Sigmoid colon (tissue), 7 donors: ENCODE data around the gene GPR150. TPM values are rescaled to one million over a fixed set of nuclear protein-coding genes. Genes with fewer than 3 reads are reported as not detected.
A peak's percentile ranks its signal among the peaks of the same experiment; 100 is the strongest.

Experiments
- DNase-seq: peaks from one replicate; pipeline ENCODE4 v3.0.0-alpha.2; 2019
- H3K27ac ChIP-seq, 4 donors: fragments of 200-600 bp; sonication (generic); one replicate each; pipeline ENCODE4 v1.5.1; 2016 to 2019; ENCODE audit warnings: mild to moderate bottlenecking in 1 of 4
- H3K27me3 ChIP-seq, 3 donors: fragments of 200-600 bp; sonication (generic); one replicate each; pipeline ENCODE4 v1.5.1; 2019; ENCODE audit warnings: mild to moderate bottlenecking in 1 of 3
- H3K36me3 ChIP-seq, 4 donors: fragments of 200-600 bp; sonication (generic); one replicate each; pipeline ENCODE4 v1.5.1; 2016 to 2019
- H3K4me1 ChIP-seq, 4 donors: fragments of 200-600 bp; sonication (generic); one replicate each; pipeline ENCODE4 v1.5.1; 2017 to 2019
- H3K4me3 ChIP-seq, 4 donors: fragments of 200-600 bp; sonication (generic); one replicate each; pipeline ENCODE4 v1.5.1; 2017 to 2019; ENCODE audit warnings: mild to moderate bottlenecking in 2 of 4, moderate library complexity in 1 of 4
- H3K9me3 ChIP-seq, 4 donors: fragments of 200-600 bp in 3 of 4; sonication (generic) in 3 of 4; one replicate each; pipeline versions ENCODE4 v1.5.1 to v1.6.1; 2013 to 2019
- CTCF ChIP-seq, 4 experiments: fragments of 450-650 bp in 3 of 4; fragments of 200-600 bp in 1 of 4; IDR thresholded peaks; one replicate each; pipeline ENCODE4 v1.5.1; 2016 to 2019; ENCODE audit warnings: antibody characterized with exemption in 4 of 4, mild to moderate bottlenecking in 3 of 4, moderate library complexity in 2 of 4
- EP300 ChIP-seq, 4 donors: sonication (generic); formaldehyde crosslinking; IDR thresholded peaks; one replicate each; pipeline ENCODE4 v1.6.1; 2017; ENCODE audit warnings: antibody characterized with exemption in 4 of 4
- POLR2A ChIP-seq, 2 donors: fragments of 450-650 bp; IDR thresholded peaks; one replicate each; pipeline ENCODE4 v1.6.1; 2016; ENCODE audit warnings: antibody characterized with exemption in 2 of 2, mild to moderate bottlenecking in 2 of 2, moderate library complexity in 2 of 2
- POLR2AphosphoS5 ChIP-seq, 4 donors: sonication (generic); formaldehyde crosslinking; IDR thresholded peaks; one replicate each; pipeline ENCODE4 v1.6.1; 2017; ENCODE audit warnings: antibody characterized with exemption in 4 of 4
- WGBS, 2 donors: extraction: QIAGEN DNeasy Blood & Tissue Kit; methylation state at CpG; one replicate each; pipeline ENCODE4 v1.1.7; 2013; 5-methylcytosine and 5-hydroxymethylcytosine counted together
- intact Hi-C: fragments of 100-400 bp; cut with DNase I; formaldehyde crosslinking; loops from one replicate; pipeline ENCODE4 v1.15.1; 2023
- polyA plus RNA-seq, 3 donors: library from polyadenylated mRNA; stranded (reverse); fragments of 200-250 nt; gene quantifications; one replicate each; pipeline ENCODE4 v1.2.3, GENCODE V29; 2013
- total RNA-seq, 4 donors: library from RNA; depleted of rRNA; stranded (reverse); fragments of >200 nt; gene quantifications; one replicate each; pipeline ENCODE4 v1.1.0, GENCODE V29; 2016
- donor health status: healthy with polysubstance abuse.
- donor health status: Bipolar disorder and iron deficiency.
- donor health status: healthy.

The GPR150 gene
- total and polyA plus RNA-seq, 7 donors = 0.14 to 0.60 (median 0.36) TPM; not detected in 3

GRCh38 chr5:95613514-95613913 lies 6.4 kb upstream of the GPR150 start:
- H3K27me3 ChIP-seq = peaks cover 0 to 13% (median 0%) of the 10 kb centered on the region in 3 donors
- TF ChIP-seq EP300 (IDR thresholded peaks at IDR 0.05) = no peak
- TF ChIP-seq POLR2A (IDR thresholded peaks at IDR 0.05) = no peak
- no peak for TF ChIP-seq CTCF (IDR thresholded peaks at IDR 0.05)
- H3K4me1 ChIP-seq = no peaks in the 10 kb centered on the region
- DNase-seq = no peak
- no peaks in the 10 kb centered on the region for H3K36me3 ChIP-seq
- H3K27ac ChIP-seq = no peak overlapping the region
- WGBS, 2 donors = 92 to 95% methylated on average over 1 of the region's 1 CpG
- H3K4me3 ChIP-seq = no peak overlapping the region
- intact Hi-C loops = no loop called here
- no peaks in the 10 kb centered on the region for H3K9me3 ChIP-seq

DNA sequence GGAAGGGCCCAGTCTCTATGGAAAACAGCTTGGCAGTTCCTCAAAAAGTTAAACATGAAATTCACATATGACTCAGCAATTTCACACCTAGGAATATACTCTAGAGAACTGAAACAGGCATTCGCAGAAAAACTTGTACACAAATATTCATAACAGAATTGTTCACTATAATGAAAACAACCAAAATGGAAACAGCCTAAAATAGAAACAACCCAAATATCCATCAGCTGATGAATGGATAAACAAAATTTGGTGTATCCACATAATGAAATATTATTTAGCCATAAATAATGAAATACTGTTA lies 4.8 kb upstream of the GPR150 start:
- Histone ChIP-seq H3K4me3 (no peak overlapping the region), H3K27me3 (peaks cover 0 to 29% (median 0%) of the 10 kb centered on the region in 3 donors), H3K36me3 (no peaks in the 10 kb centered on the region), H3K4me1 (peaks cover 0 to 12% (median 9%) of the 10 kb centered on the region in 4 donors), H3K27ac (no peak overlapping the region), H3K9me3 (no peaks in the 10 kb centered on the region)
- intact Hi-C loops = no loop called here
- 84 to 86% methylated on average over 1 of the region's 1 CpG for WGBS, 2 donors
- TF ChIP-seq EP300 (IDR thresholded peaks at IDR 0.05) (no peak), CTCF (IDR thresholded peaks at IDR 0.05) (no peak), POLR2A (IDR thresholded peaks at IDR 0.05) (no peak), POLR2AphosphoS5 (IDR thresholded peaks at IDR 0.05) (no peak)
- DNase-seq = no peak

GRCh38 chr5:95617057-95617456 lies 2.8 kb upstream of the GPR150 start:
- no peaks in the 10 kb centered on the region for H3K36me3 ChIP-seq
- H3K9me3 ChIP-seq = no peaks in the 10 kb centered on the region
- TF ChIP-seq EP300 (IDR thresholded peaks at IDR 0.05) (no peak), POLR2AphosphoS5 (IDR thresholded peaks at IDR 0.05) (no peak)
- peaks cover 0 to 42% (median 5%) of the 10 kb centered on the region in 3 donors for H3K27me3 ChIP-seq
- no peak for DNase-seq
- no peak overlapping the region for H3K27ac ChIP-seq
- H3K4me3 ChIP-seq = no peak overlapping the region
- WGBS, 2 donors = 87 to 96% methylated on average over 5 of the region's 5 CpGs
- peaks cover 0 to 26% (median 21%) of the 10 kb centered on the region in 4 donors for H3K4me1 ChIP-seq
- intact Hi-C loops = no loop called here

- Histone ChIP-seq H3K4me1 (peaks cover 0 to 26% (median 21%) of the 10 kb centered on the region in 4 donors), H3K27me3 (peaks cover 0 to 42% (median 5%) of the 10 kb centered on the region in 3 donors), H3K4me3 (no peak overlapping the region), H3K27ac (no peak overlapping the region), H3K9me3 (no peaks in the 10 kb centered on the region), H3K36me3 (no peaks in the 10 kb centered on the region)
- DNase-seq = no peak
- WGBS, 2 donors = 86 to 90% methylated on average over 4 of the region's 4 CpGs
- intact Hi-C loops = no loop called here
- no peak for TF ChIP-seq EP300 (IDR thresholded peaks at IDR 0.05)
- no peak for TF ChIP-seq POLR2A (IDR thresholded peaks at IDR 0.05)
- no peak for TF ChIP-seq POLR2AphosphoS5 (IDR thresholded peaks at IDR 0.05)
- no peak for TF ChIP-seq CTCF (IDR thresholded peaks at IDR 0.05)
Observed at GRCh38 chr5:95619096-95619495, 791 bp upstream of the GPR150 start.

DNA sequence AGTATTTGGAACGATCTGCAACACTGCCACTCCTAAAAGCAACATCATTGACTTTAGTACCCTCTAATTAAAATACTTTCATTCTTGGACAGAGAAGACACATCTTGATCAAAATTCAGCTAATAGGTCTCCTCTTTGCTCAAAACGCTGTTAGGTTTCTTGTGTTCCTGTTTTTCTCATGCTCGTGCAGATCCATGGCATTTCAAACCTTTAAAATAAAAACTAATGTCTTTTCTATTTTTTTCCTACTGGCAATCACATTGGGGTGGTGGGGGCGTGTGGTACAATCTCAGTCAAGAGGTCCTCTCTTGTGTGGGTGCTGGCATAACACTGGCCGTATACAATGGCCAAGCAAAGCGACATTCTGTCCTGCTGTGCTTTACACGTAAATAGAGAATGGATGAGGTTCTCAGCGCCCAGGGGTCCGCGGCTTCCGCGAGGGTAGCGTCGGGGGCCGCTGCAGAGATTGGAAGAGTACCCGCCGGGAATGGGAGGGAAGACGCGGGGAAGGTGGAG lies 315 bp upstream of the GPR150 start:
- no peak overlapping the region for H3K27ac ChIP-seq
- DNase-seq = no peak
- intact Hi-C loops = no loop called here
- H3K27me3 ChIP-seq = peaks cover 0 to 42% (median 5%) of the 10 kb centered on the region in 3 donors
- no peaks in the 10 kb centered on the region for H3K9me3 ChIP-seq
- no peaks in the 10 kb centered on the region for H3K36me3 ChIP-seq
- H3K4me1 ChIP-seq = peaks cover 0 to 26% (median 21%) of the 10 kb centered on the region in 4 donors
- TF ChIP-seq CTCF (IDR thresholded peaks at IDR 0.05) (no peak), POLR2A (IDR thresholded peaks at IDR 0.05) (no peak), EP300 (IDR thresholded peaks at IDR 0.05) (no peak), POLR2AphosphoS5 (IDR thresholded peaks at IDR 0.05) (no peak)
- peak overlapping the region in 3 of 4 donors; percentile 46 to 56 (median 52) for H3K4me3 ChIP-seq
- WGBS, 2 donors = 9 to 12% methylated on average over 19 of the region's 19 CpGs
